Endothelial cell of umbilical vein (primary cell): ENCODE data around the gene P2RY2. TPM values are rescaled to one million over a fixed set of nuclear protein-coding genes. Genes with fewer than 3 reads are reported as not detected.

Experiments used
- BruUV-seq: library from RNA; stranded (reverse); fragments of 400-500 nt; replicated peaks from 2 replicates; lab custom pipeline; 2021; lab: Mats Ljungman, UMichigan
- CTCF ChIA-PET: fragments of 300-600, 350-600 bp; sonication (Branson Sonifier 250); formaldehyde crosslinking; loops from one replicate; lab custom pipeline; 2021; ENCODE audit warnings: antibody characterized with exemption, inconsistent platforms; lab: Charles Lee
- POLR2A ChIA-PET: fragments of 300-600, 350-600 bp; sonication (Branson Sonifier 250); formaldehyde crosslinking; loops from one replicate; lab custom pipeline; 2021; ENCODE audit warnings: antibody characterized with exemption, inconsistent platforms; lab: Charles Lee
- DNase-seq: peaks from one replicate; pipeline ENCODE4 v3.0.0-alpha.2; 2011; ENCODE audit warnings: low read depth, low spot score
- FAIRE-seq: peaks from 2 replicates; lab custom pipeline; 2011; peaks lifted over from hg19 to GRCh38; lab: Jason Lieb, UNC
- H2AFZ ChIP-seq: 2 replicates; pipeline ENCODE4 v1.6.0; 2012; ENCODE audit warnings: low read depth, low read length, control low read depth, inconsistent platforms
- H3K27ac ChIP-seq: 2 replicates; pipeline ENCODE4 v1.5.1; 2011; ENCODE audit warnings: low read depth, mild to moderate bottlenecking, control low read depth, low read length, moderate library complexity; ENCODE audit not compliant: insufficient read depth
- H3K27me3 ChIP-seq, 2 experiments: 2 replicates each; pipeline versions ENCODE4 v1.6.0 to v1.6.1; 2011; ENCODE audit warnings: low read length in 2 of 2, mixed read lengths in 1 of 2; ENCODE audit not compliant: control insufficient read depth in 2 of 2, insufficient read depth in 2 of 2
- H3K36me3 ChIP-seq, 2 experiments: 2 replicates in 1 of 2; 3 replicates in 1 of 2; pipeline ENCODE4 v1.5.1; 2011; ENCODE audit warnings: low read length in 2 of 2, mild to moderate bottlenecking in 1 of 2, moderate library complexity in 1 of 2; ENCODE audit not compliant: control insufficient read depth in 2 of 2, insufficient read depth in 2 of 2; ENCODE audit errors: extremely low read depth in 1 of 2
- H3K4me1 ChIP-seq: 3 replicates; pipeline ENCODE4 v1.5.1; 2011; ENCODE audit warnings: mild to moderate bottlenecking, low read length; ENCODE audit not compliant: control insufficient read depth, insufficient read depth; ENCODE audit errors: extremely low read depth
- H3K4me2 ChIP-seq: 2 replicates; pipeline ENCODE4 v1.6.1; 2011; ENCODE audit warnings: low read length, control low read depth, mixed read lengths; ENCODE audit not compliant: insufficient read depth
- H3K4me3 ChIP-seq, 3 experiments: fragments of 200-600 bp in 1 of 3; sonication (generic), shearing (Covaris generic) in 1 of 3; replicated peaks in 1 of 3; 2 replicates each; pipeline ENCODE4 v1.5.1; 2011 to 2016; ENCODE audit warnings: control low read depth in 3 of 3, low read length in 3 of 3, mild to moderate bottlenecking in 2 of 3, inconsistent platforms in 1 of 3, low read depth in 1 of 3, moderate library complexity in 1 of 3; ENCODE audit not compliant: insufficient read depth in 1 of 3
- H3K79me2 ChIP-seq: 2 replicates; pipeline ENCODE4 v1.6.0; 2012; ENCODE audit warnings: low read length, inconsistent platforms; ENCODE audit not compliant: control insufficient read depth, insufficient read depth
- H3K9ac ChIP-seq: replicated peaks from 2 replicates; pipeline ENCODE3; 2011; ENCODE audit warnings: low read length, control low read depth; ENCODE audit not compliant: insufficient read depth; ENCODE audit errors: extremely low read depth
- H3K9me1 ChIP-seq: replicated peaks from 3 replicates; pipeline ENCODE4 v1.6.0; 2011; ENCODE audit warnings: mild to moderate bottlenecking, low read length; ENCODE audit not compliant: control insufficient read depth, insufficient read depth; ENCODE audit errors: extremely low read depth
- H3K9me3 ChIP-seq: replicated peaks from 2 replicates; pipeline ENCODE4 v1.5.1; 2012; ENCODE audit warnings: low read length, inconsistent platforms; ENCODE audit not compliant: control insufficient read depth, insufficient read depth
- H4K20me1 ChIP-seq: replicated peaks from 2 replicates; pipeline ENCODE3; 2011; ENCODE audit warnings: mild to moderate bottlenecking, low read length; ENCODE audit not compliant: control insufficient read depth, insufficient read depth; ENCODE audit errors: extremely low read depth
- CTCF ChIP-seq, 2 donors: IDR thresholded peaks; 1 replicate in 1 of 2; 2 replicates in 1 of 2; pipeline ENCODE4 v1.5.1; 2011; ENCODE audit warnings: low read length in 2 of 2, mild to moderate bottlenecking in 2 of 2, moderate library complexity in 2 of 2, control low read depth in 1 of 2, inconsistent platforms in 1 of 2, low read depth in 1 of 2; ENCODE audit not compliant: insufficient read depth in 1 of 2; ENCODE audit errors: extremely low read depth in 1 of 2
- EZH2 ChIP-seq: IDR thresholded peaks from 2 replicates; pipeline ENCODE4 v1.6.1; 2012; ENCODE audit warnings: borderline replicate concordance, low read depth, mild to moderate bottlenecking, moderate library complexity, low read length, inconsistent platforms; ENCODE audit not compliant: severe bottlenecking
- FOS ChIP-seq: IDR thresholded peaks from 2 replicates; pipeline ENCODE4 v1.6.1; 2011; ENCODE audit warnings: mild to moderate bottlenecking, low read length, moderate library complexity, borderline replicate concordance; ENCODE audit not compliant: insufficient read depth
- GATA2 ChIP-seq: IDR thresholded peaks from 2 replicates; pipeline ENCODE4 v1.7.0; 2011; ENCODE audit warnings: low read depth, mild to moderate bottlenecking, moderate library complexity, mixed read lengths, low read length; ENCODE audit not compliant: insufficient read length, insufficient read depth
- JUN ChIP-seq: IDR thresholded peaks from 2 replicates; pipeline ENCODE4 v1.6.1; 2011; ENCODE audit warnings: borderline replicate concordance, low read depth; ENCODE audit not compliant: insufficient read length, insufficient read depth
- MYC ChIP-seq: IDR thresholded peaks from one replicate; pipeline ENCODE4 v1.6.1; 2011; ENCODE audit warnings: mild to moderate bottlenecking, low read depth, low read length
- POLR2A ChIP-seq: IDR thresholded peaks from 2 replicates; pipeline ENCODE4 v1.6.1; 2012; ENCODE audit warnings: low read depth, mild to moderate bottlenecking, control low read depth, low read length
- POLR2AphosphoS5 ChIP-seq: IDR thresholded peaks from 2 replicates; pipeline ENCODE4 v1.6.1; 2012; ENCODE audit warnings: low read depth, mild to moderate bottlenecking, control low read depth, low read length, moderate library complexity; ENCODE audit not compliant: insufficient read depth
- dilution Hi-C: fragments of 300-500 bp; cut with MboI; formaldehyde crosslinking; loops from one replicate; pipeline ENCODE4 v1.15.0; 2019; ENCODE audit warnings: low sequenced_read_pairs; ENCODE audit not compliant: extremely low pct_ligation_motif_present
- intact Hi-C: fragments of 100-400 bp; cut with micrococcal nuclease; formaldehyde crosslinking; loops from one replicate; pipeline ENCODE4 v1.10.0; 2022
- polyA plus RNA-seq, 4 experiments: library from polyadenylated mRNA; depleted of rRNA in 3 of 4; stranded (reverse) in 3 of 4; unstranded in 1 of 4; fragments of >200 nt; gene quantifications; 2 replicates each; pipeline versions ENCODE4 v1.2.1 to v1.2.3, GENCODE V29; 2011 to 2012; ENCODE audit warnings: missing spikeins in 1 of 4
- total RNA-seq: library from RNA; stranded (reverse); gene quantifications from 2 replicates; pipeline ENCODE4 v1.2.3, GENCODE V29; 2021
- TF ChIP-seq, protein P1 (sequence below): IDR thresholded peaks from 2 replicates; pipeline ENCODE4 v1.6.1; 2011; ENCODE audit not compliant: insufficient read depth, insufficient read length

The P2RY2 gene
- total and polyA plus RNA-seq, 2 donors (not counting 3 experiments of a cell fraction or from before 2014, with no cell fraction given), result 4.8 to 5.6 TPM

DNA sequence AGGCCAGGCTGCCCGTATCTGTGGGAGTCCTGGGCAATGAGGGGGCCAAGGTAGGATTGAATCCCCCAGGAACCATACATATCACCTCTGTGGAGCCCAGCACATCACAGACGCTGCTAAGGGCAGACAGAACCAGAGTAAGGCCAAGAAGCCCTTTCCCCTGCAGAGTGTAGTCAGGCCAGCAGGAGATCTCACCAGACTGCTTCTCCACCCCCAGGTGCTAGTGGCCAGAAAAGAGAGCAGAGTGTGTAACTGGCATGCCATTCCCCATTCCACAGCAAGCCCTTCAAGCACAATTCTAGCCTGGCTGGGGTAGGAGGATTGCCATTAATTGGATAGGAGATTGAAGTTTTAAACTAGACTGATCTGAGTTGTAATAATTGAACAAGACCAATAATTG, 47.9 kb upstream of the P2RY2 start:
- CTCF ChIA-PET, result interaction anchor here (1.4 to 2.0 kb wide), 2 partner anchors 28 to 339 kb away, joined by 4 to 6 read pairs; partner anchors contain the start of gene FCHSD2
- intact Hi-C loops, result no loop called here

More for the DNA sequence above, 47.9 kb upstream of the P2RY2 start:
- Histone ChIP-seq H3K9me3 (no peaks in the 10 kb centered on the region), H3K36me3 (no peaks in the 10 kb centered on the region), H3K27ac (no peak overlapping the region), H3K79me2 (no peaks in the 10 kb centered on the region), H4K20me1 (no peaks in the 10 kb centered on the region), H3K4me2 (no peak overlapping the region), H3K9ac (no peak overlapping the region), H3K9me1 (no peaks in the 10 kb centered on the region), H3K4me3 (no peak overlapping the region), H2AFZ (no peak overlapping the region), H3K27me3 (no peaks in the 10 kb centered on the region), H3K4me1 (peaks cover 19% of the 10 kb centered on the region)
- dilution Hi-C loops, result no loop called here
- FAIRE-seq (no peak), DNase-seq (no peak)
- POLR2A ChIA-PET, result no interaction called here
- BruUV-seq, result no TSS peak
- TF ChIP-seq MYC, result no peak
- TF ChIP-seq EZH2, result no peak
- TF ChIP-seq POLR2A, result no peak
- TF ChIP-seq FOS, result no peak
- no peak for TF ChIP-seq JUN
- TF ChIP-seq, protein P1, sequence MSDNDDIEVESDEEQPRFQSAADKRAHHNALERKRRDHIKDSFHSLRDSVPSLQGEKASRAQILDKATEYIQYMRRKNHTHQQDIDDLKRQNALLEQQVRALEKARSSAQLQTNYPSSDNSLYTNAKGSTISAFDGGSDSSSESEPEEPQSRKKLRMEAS, result no peak
- no peak for TF ChIP-seq POLR2AphosphoS5
- no peak for TF ChIP-seq CTCF (IDR thresholded peaks at IDR 0.05; ENCODE audit: extremely low read depth in 1 of 2, insufficient read depth in 1 of 2, low read depth in 1 of 2, low read length in 2 of 2)
- no peak for TF ChIP-seq GATA2
